SH-SY5Y (cell line): ENCODE measurements around the gene RIN3.

Experiments used
- GATA2 ChIP-seq: IDR thresholded peaks from 2 replicates; pipeline ENCODE4 v1.6.1; 2011; ENCODE audit warnings: mild to moderate bottlenecking, low read depth, low read length
- GATA3 ChIP-seq: IDR thresholded peaks from 2 replicates; pipeline ENCODE4 v1.6.1; 2011; ENCODE audit warnings: low read depth, mild to moderate bottlenecking, low read length, moderate library complexity

- TF ChIP-seq GATA2: no peak
- no peak for TF ChIP-seq GATA3
These were observed 71.2 kb downstream of the RIN3 start for GRCh38 chr14:92584816-92585215.
